OCI-LY3 (cell line): ENCODE data around the gene ADAMTS6.

ENCODE experiments used
- CTCF ChIP-seq: fragments of 200-600, 300-600 bp; sonication (generic); IDR thresholded peaks from 2 replicates; pipeline ENCODE4 v1.5.1; 2014; ENCODE audit warnings: antibody characterized with exemption, low read length, low read depth
- EZH2phosphoT487 ChIP-seq: fragments of 200-600 bp; shearing (Covaris generic); IDR thresholded peaks from 2 replicates; pipeline ENCODE4 v1.6.1; 2018; ENCODE audit warnings: antibody characterized with exemption, mixed run types, low read depth

- TF ChIP-seq CTCF: no peak
- TF ChIP-seq EZH2phosphoT487: no peak
These were observed 175.8 kb downstream of the ADAMTS6 start for GRCh38 chr5:65305913-65306312.
